Measurements from ENCODE around the gene QSOX2.

Gene QSOX2

DNA sequence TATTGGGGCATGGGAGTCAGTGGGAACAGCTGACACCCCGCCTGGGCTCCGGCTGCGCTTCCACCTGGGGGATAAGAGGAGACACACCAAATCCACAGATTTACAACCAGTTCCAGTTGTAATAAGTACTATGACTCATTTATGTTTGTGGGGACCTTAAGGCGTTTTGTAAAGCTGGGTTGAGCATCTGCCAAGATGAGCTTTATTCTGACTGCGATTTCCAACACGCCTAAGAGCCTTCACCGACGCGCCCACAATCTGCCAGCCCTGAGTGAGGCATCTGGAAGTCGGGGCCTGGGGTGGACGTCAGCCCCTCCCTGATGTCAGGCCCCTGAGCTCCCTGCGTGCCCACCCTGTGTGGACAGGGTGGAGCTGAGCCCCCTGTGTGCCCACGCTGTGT is 26.3 kb downstream of the QSOX2 start:
- no peak for DNase-seq

DNA sequence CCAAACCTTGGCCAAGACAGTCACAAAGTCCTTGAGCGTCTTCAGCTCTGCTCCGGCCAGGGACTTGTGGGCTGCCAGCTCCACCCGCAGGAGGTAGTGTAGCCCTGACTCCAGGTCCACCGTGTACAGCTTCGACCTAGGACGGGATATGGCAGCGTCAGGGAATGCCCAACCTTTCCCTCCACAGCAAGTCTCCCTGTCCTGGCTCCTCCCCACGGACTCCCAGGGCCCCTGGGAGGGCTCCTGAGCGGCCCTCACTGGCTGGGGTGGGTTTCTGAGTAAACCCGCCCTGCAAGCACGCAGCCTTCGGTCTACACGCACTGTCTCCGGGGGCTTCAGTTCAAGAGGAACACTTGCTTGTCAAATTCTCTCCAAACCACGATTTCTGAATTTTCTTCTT is 26.9 kb downstream of the QSOX2 start:
- DNase-seq, result no peak

DNA sequence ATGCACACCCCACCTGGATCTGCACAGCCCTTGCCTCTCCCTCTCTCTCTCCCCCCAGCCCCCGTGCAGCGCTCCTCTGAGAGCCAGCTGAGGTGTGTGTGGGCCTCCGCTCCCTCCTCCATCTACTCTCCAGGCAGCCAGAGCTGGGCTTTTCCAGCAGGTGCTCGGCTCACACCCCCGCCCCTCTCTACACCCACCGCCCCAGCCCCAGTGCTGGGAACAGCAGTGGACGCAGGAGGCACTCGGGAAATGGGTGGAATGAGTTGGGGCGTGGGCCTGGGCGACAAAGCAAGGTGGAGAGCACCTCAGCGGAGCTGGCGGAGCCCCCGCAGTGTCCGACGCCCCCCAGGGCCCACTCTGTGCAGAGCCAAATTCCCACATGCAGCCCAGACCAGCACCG is 27.3 kb downstream of the QSOX2 start:
- no peak for DNase-seq

DNA sequence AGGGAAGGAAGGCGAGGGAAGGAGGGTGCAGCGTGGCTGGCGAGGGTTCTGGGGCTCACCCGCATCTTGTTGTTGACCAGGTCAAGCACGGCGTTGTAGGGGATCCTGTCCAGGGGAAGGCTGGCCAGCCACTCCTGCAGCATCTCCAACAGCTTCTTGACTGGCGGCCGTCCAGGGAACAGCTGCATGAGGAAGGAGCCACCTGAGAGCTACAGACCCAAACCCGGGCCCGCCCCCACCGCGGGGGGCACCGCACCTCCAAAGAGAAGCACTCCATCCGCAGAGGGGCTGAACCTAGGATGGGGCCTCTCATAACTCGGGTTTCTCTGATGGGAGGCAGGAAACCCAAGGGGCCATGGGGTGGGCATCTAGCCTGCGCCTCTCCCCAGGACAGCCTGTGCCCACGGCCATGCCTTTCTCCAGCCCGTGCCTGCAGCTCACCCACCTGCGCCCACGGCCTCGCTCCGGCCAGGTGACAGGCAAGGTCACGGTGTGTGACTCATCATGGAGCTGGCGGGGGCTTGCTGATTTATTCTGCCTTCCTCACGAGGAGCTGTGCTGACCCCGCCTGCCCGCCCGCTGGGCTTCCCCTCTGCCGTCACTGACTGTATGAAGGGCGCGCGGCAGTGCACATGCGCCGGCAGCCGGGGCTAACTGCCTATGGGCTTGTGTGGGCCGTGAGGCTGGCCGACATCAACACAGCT is 28.9 kb downstream of the QSOX2 start:
- DNase-seq, result no peak

DNA sequence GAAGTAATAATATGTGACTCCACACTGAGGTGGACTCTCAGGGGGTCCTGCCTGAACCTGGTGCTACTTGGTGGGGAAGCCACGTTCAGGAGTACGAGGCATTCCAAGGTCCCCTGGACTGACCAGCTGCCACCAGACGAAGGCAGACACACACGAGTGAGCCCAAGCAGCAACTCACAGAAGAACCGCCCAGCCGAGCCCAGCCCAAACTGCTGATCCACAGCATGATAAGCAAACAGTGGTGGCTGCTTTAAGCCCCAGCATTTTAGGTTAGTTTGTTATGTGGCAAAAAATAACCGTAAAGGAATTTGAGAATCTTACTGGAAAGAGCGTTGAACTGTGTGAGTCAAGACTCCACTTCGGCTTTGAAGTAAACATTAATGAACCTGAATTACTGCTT is 31.9 kb downstream of the QSOX2 start:
- DNase-seq, result no peak

DNA sequence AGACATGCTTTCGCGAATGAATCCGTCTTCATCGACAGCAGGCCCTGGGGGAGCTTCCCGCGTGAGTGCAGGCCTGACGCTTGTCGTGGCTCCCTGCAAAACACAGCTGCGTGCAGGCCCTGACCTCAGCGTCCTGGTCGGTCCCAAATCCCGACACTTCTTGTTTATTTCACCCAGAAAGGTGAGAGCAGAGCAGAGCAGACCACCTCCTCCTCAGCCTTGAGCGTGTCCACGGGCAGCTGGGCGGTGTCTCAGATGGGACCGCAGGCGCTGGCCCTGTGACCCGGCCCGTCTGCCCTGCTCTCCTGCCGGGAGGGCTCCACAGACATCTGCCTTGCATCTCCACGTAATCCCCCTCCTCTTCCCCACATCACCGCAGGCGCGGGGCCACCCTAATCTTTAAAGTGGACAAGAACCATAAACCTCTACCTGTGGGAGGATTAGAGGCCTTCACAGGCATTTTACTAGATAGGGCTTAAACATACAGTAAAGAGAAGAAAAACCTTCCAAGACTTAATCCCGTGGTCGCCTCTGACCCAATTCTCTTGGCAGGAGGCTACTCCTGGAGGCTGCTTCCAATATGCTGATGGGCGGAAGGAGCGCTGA is 33.2 kb downstream of the QSOX2 start:
- no peak for DNase-seq

DNA sequence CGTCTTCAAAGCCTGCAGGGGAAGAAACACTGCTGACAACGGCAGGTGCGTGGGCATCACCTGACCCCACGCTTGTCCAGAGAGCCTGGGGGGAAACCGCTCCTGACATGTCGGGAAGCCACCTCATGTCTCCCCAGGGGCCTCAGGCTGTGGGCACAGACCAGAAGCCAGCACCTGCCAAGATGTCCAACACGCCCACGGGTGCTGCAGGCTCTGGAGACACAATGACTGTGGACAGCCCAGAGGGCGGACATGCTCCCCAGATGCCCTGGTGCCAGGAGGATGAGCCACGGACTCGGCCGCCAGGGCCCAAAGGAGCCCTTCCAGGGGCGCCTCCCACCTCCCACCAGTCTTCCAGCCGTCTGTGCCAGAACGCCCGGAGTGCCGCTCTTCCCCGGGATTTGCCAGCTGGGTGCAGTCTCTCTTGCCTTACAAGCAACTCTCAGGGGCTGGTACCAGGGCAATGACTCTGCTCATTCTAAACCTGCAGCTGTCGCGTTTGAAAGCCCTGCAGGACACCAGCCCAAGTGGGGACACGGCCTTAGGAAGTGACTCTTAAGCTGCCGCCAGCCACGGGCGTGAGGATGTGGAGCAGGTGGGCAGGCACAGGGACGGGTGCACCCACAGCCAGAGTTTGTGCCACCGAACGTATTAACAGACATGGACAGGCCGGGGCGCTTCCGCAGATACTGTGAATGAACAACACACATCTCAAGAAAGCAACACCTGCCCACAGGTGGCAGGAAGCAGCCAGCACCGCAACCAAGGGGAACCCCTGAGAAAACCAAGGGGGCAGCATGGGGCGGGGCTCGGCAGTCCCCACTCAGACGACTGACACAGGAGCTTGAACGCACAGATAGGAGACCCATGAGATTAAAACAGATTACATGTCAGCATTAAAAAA is 33.9 kb downstream of the QSOX2 start:
- DNase-seq, result no peak

DNA sequence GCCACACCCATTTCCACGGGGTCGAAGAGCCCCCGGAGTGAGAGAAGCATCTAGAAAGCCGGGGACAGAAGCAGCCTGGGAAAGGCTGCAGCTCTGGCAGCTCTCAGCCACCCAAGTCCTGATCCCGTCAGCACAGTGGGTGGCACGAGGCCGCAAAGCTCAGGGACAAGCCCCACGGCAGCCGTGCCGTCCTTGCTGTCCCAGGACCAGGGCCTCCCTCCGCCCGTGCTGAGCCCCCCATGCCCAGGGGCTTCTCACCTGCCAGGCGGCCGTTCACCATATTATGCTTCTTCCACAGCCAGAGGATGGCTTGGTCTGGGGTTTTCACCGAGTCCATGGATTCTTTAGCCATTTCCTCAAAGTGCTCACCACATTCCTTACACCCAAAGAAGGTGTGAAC is 34.6 kb downstream of the QSOX2 start:
- no peak for DNase-seq

DNA sequence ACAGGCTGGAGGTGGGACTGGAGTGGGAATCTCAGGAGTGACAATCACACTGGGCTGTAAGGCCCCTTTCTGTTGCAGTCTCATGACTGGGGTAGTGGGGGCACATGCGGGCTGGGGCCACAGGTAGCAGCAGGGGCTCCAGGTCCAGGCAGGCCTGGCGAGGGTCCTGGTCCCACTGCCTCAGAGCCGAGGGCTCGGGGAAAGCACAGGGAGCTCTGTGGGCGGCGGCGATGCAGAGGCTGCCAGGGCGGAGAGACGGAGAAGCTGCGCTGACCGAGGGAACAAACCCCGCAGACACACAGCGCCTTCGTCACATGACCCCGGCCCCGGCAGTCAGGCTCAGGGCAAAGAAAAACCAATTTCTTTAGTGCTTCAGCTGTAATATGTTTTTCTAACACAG is 35.3 kb downstream of the QSOX2 start:
- no peak for DNase-seq

DNA sequence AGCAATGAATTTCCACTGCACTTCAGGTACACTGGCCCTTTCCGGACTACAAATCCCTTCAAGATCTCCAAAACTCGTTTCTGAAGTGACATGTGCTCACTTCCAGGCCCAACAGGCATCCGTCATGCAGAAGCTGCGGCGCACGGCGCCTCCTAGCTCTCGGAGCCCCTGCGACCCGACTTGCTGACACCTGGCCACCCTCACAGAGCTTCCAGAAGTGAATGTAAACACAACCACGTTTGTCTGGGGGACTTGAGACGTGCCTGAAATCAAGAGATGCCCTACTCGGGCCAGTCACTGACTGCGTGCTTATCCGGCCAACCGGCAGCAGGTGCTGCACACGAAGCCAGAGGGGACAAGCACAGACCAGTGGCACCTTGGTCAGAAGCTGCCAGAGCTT is 35.8 kb downstream of the QSOX2 start:
- DNase-seq, result no peak

DNA sequence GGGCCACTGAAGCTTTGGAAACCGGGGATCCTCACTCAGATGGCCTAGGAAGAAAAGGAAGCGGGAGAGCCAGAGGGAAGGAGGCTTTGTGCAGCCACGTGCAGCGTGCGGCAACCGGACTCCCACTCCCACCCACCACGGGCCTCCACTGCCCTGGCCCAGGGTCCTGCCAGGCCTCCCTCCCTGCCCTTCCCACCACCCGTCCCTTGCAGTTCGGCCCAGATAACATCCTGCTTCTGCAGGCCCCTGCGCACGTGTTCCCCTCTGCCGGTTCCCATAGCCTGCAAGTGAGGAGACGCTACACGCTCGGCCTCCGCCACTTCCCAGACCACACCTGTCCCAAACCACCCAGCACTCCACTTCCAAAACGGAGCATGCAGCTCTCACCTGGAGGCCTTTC is 36.4 kb downstream of the QSOX2 start:
- no peak for DNase-seq

DNA sequence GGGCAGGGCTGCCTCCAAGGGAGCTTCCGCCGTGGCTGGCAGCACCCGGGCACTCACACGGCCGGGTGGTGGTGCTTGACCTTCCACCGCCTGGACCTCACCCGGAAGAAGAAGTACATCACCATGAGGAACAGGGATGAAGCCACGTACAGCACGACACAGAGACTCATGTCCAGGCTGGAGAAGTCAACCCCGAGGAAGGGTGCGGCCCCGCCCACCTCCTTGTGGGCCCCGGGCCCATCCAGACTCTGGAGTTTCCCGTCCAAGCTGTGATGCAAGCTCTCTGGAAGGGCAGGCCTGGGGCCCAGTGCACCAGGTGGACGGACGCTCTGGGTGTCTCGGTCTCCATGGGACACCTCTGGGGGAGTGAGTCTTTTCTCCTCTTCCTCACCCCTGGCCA is 36.9 kb downstream of the QSOX2 start:
- no peak for DNase-seq

DNA sequence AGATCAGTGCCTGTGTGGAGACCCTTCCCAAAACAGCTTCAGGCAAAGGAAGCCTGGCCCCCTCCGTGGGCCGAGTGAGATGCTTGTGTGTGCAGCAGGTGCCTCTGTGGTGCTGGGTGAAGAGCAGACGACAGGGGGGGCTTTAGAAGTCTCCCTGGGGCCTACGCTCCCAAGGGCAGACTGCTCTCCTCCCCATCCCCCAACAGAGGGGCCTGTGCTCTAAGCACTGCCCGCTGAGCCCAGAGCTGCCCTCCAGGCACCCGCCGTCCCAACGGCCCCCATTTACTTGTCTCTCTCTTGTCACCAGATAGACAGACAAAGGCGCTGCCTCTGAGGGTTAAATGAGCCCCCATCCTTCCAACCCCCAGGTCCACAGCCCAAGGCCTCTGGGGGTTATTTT is 38.0 kb downstream of the QSOX2 start:
- DNase-seq, result no peak

DNA sequence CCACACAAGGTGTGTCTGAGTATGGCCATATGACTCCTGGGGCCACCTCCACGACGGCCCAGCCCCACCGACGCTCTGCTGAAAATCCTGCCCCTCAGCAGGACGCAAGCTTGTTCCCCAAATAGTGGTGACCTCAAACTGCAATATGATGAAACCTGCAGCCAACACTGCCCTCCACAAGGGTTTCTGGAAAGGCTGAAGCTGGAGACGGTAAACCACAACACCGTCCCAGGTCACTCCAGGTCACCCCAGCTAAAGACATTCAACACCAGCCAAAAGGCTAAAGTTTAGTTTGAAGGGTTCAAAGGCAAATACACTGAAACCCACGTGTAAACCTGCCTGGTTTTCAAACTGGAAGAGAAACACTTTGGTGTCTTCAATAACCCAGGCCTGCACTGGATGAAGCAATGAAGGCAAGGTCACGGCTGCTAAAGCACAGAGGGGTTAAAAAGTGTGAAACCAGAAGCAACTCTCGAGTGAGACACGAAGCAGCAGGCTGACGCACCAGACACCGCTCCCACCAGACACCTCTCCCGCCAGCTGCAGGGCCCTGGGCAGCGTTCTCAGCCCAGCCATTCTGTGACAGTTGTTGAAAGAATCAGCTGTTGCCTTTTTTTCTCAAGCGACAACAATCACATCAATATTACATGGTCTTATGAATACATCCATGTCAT is 38.9 kb downstream of the QSOX2 start:
- DNase-seq, result no peak

DNA sequence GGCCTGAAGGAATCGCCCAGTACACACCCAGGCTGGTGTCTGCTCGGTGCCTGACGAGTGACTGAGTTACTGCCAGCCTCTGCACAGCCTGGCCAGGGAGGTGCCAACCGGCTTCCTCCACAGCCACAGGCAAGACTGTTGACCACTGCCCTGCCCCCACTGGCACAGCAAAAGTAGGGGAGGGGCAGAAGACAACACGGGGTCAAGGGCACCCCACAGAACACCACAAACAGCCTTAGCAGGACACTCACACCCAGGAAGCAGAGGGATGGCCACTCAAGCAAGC is 40.0 kb downstream of the QSOX2 start:
- no peak for DNase-seq

DNA sequence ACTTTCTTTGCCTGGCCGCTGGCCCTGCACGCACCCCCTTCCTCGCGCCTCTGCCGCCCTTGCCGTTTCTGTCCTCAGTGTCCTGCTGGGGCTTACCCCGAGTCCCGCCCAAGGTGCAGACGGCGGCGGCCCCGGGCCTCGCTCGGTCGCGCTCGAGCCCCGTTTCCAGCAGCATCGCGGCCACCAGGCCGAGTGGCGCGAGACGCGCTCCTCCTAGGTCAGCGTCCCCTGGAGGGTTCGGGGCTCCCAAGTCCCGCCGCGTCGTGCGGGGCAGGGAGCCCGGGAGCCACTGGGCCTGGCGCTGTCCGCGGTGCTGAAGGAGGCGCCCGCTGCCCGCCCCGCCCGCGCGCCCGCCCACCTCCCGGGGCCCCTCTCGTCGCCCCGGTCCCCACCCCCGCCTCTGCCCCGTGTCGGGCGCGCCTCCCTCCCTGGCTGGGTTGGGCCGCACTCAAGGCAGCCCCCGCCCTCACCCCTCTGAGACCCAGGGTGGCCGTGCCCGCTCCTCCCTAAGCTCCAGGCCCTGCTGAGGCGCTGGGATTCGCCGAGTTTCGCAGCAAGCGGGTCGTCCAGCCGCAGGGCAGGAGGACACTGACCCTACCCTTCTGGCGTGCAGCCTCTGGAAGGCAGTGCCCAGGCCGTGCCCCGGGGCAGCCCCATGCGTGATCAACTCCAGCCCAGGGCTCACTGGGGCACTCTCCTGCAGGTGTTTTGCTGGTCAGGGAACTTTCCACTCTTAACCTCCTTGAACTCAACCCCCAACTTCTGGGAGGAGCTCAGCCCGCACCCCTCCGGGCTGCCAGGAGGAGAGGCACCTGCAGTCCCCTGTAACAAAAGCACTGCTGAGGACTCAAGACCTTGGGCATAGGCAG is 40.5 kb downstream of the QSOX2 start, which contains the start of gene LHX3:
Gene LHX3 (minus strand): TSS at position 291 of the 869 bp plus-strand sequence. CDS start 116 bp downstream, at position 175.
- DNase-seq, result no peak

DNA sequence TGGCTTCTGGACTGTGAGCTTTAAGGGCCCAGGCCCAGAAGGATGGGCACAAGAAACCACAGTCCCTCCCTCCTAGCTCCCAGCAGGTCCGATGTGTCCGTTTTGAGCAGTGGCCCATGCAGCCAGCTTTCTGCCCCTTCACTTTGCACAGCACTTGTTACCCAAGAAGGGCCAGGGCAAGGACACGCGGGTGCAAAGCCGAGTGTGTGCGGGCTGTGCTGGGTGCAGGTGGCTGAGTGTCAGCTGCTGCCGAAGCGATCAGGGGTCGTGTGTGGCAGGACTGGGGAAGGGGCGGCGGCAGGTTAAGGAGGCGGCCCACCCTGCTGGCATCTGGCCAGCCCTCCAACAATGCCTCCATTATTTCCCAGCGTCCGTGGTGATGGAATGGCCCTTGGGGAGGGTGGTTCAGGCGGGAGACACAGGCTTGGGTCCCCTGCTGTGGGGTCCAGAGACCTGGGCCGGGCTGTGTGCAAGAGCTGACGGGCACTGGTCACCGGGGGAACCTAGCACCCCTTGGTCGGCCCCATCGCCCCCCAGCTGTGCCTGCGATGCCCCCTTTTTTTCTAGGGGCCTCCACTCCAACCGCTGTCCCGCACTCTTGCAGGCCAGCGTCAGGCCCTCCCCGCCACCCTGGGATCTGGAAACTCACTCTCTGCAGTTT is 41.3 kb downstream of the QSOX2 start:
- DNase-seq, result no peak

DNA sequence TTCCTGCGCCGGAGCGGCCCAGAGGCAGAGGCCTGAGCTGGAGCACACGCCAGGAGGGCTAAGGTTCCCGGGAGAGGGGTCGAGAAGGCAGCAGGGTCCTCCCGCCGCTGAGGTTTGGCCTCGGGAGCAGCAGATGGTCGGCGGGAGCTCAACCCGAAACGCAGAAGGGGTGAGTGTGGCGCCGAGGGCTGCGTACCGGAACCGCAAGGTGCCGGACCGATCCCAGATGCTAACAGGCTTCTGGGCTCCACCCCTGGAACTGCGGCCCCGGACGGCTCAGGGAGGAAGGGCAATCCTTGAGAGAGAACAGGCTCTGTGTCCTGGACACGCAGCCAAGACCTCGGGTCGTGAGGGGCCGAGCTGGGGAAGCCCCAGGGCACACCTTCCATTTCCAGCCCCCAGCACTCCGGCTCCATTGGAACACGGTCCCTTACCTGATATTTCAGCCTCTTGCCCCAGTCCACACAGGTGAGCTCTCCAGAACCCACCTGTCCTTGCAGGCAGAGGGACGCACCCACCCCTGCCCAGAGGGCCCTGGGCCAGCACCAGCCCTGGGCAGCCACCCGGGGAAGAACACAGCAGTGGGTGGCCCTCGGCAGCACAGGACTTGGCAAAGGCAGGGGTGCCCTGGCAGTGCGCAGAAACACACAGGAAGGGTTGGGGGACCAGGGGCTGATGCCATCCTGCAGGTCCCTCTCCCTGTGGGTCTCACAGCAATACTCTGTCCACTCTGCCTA is 42.0 kb downstream of the QSOX2 start:
- no peak for DNase-seq

DNA sequence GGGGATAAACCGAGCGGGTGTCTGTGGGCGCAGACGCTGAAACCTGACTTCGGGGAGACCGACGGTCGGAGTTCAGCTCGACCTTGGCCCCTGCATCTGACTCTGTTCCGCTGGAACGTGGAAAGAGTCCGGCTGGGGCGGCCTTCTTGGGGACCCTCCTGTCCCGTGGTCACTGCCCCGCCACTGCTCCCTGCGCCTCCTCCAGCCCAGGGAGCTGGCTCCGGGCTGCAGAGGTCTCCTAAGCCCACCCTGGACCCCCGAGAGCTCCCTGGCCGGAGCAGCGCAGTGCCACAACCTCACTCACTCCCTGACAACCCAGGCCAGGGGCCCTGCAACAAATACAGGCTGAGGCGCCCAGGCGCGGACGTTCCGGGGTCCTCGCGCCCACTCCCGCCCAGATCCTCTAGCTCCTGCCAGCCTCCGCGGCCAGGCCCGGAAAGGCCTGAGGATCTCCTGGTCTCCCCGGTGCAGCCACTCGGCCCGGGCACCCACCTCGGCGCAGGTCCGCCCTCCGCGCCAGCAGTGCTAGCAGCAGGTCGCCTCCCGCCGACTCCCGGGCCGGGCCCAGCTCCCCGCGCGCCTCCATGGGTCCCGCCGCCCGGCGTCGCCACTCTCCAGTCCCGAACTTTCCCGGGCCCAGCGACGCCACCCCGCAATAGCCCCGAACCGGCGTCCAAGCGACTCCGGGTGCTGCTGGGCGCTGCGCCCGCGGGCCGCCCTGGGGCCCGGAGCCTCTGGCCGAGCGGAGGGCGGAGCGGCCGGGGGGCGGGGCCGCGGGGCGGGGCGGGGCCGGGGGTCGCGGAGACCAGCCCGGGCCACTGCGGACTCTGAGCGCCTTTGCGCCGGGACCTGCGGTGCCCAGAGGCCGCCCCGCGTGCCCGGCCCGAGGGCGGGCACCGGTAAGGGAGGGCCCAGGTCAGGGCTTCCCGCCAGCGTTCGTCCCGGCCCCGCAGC is 42.9 kb downstream of the QSOX2 start:
- DNase-seq, result no peak

Measured in activated CD4-positive, alpha-beta T cell treated with anti-CD3 and anti-CD28 coated beads for 48 hours (primary cell).